Testis (tissue), 3 donors: ENCODE results near the gene YPEL3. TPM values are rescaled to one million over a fixed set of nuclear protein-coding genes. Genes with fewer than 3 reads are reported as not detected.

Experiments
- DNase-seq: peaks from one replicate; pipeline ENCODE4 v3.0.0-alpha.2; 2019
- H3K27ac ChIP-seq, 2 donors: fragments of 200-600 bp; sonication (generic); one replicate each; pipeline ENCODE4 v1.5.1; 2019
- H3K27me3 ChIP-seq: fragments of 200-600 bp; sonication (generic); one replicate; pipeline ENCODE4 v1.5.1; 2019
- H3K36me3 ChIP-seq: fragments of 200-600 bp; sonication (generic); one replicate; pipeline ENCODE4 v1.5.1; 2017; ENCODE audit warnings: low read depth; ENCODE audit errors: missing control alignments
- H3K4me1 ChIP-seq: fragments of 200-600 bp; sonication (generic); one replicate; pipeline ENCODE4 v1.5.1; 2019
- H3K4me3 ChIP-seq, 2 donors: fragments of 200-600 bp; sonication (generic); one replicate each; pipeline ENCODE4 v1.5.1; 2017 to 2019
- H3K9me3 ChIP-seq: fragments of 200-600 bp; sonication (generic); one replicate; pipeline ENCODE4 v1.5.1; 2017
- POLR2A ChIP-seq: fragments of 450-650 bp; IDR thresholded peaks from one replicate; pipeline ENCODE4 v1.6.1; 2017; ENCODE audit warnings: antibody characterized with exemption, mild to moderate bottlenecking, moderate library complexity
- WGBS, 2 donors: methylation state at CpG; one replicate each; pipeline ENCODE4 v1.1.5; 2018; 5-methylcytosine and 5-hydroxymethylcytosine counted together
- intact Hi-C: fragments of 100-400 bp; cut with DNase I; formaldehyde crosslinking; loops from one replicate; pipeline ENCODE4 v1.15.1; 2023; ENCODE audit warnings: low total_unique reads
- polyA plus RNA-seq: library from polyadenylated mRNA; stranded (reverse); fragments of 350-450 nt; fragmentation: Illumina TruSeq; extraction: RNeasy Lipid Tissue Mini Kit (QIAGEN cat#74804); gene quantifications from one replicate; pipeline ENCODE4 v1.2.3, GENCODE V29; 2014; ENCODE audit warnings: low read depth, low replicate concordance; ENCODE audit not compliant: insufficient read depth
- total RNA-seq, 2 donors: library from RNA; depleted of rRNA; stranded (reverse); fragments of >200 nt; gene quantifications; one replicate each; pipeline ENCODE4 v1.2.3, GENCODE V29; 2016
- TF ChIP-seq, protein P1 (sequence below), 3 experiments: fragments of 450-650 bp in 2 of 3; fragments of 200-600 bp in 1 of 3; sonication (generic) in 1 of 3; IDR thresholded peaks; one replicate each; pipeline ENCODE4 v1.5.1; 2016 to 2019; ENCODE audit warnings: antibody characterized with exemption in 3 of 3, mild to moderate bottlenecking in 2 of 3, moderate library complexity in 1 of 3

YPEL3 gene
- total and polyA plus RNA-seq, 3 donors from 2014 or later, result 55.3 to 75.3 (median 69.4) TPM

DNA sequence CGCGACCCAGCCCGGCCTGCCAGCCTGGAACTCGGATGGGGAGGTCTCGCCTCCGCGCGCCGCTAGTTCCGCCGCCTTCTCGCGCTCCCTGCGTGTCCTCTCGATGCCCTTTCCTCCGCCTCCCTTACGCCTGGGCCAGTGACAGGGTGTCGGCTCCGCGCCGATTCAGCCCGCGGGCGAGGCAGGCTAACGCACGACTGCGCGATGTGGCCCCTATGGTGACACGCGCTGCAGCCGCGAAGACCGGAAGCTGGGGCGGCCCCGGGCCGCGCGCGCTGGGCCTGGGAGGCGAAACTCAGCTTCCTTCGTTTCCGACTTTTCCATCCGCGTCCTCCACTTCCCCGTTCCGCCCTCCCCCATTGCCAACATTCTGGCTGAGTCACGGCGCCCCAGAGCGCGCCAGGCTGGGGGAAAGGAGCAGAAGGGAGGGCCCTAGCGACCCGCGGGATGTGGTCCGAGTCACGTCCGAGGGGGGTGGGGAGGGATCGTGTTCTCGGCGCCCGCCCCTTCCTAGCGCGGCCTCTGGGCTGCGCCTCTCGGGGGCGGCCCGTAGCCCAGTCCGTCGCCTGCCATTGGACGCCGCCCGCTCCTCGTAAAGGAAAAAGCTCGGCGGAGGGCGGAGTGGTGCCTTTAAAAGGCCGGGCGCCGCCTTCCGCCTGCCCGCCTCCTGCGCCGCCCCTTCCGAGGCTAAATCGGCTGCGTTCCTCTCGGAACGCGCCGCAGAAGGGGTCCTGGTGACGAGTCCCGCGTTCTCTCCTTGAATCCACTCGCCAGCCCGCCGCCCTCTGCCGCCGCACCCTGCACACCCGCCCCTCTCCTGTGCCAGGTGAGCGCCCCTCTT, 30.7 kb downstream of the YPEL3 start, which contains the start of gene ALDOA:
ALDOA (plus strand) TSS at position 659 of the 841 bp plus-strand sequence. CDS start 1,138 bp downstream, outside the sequence.
- Histone ChIP-seq H3K27me3 (no peaks in the 10 kb centered on the region), H3K4me3 (peak within 1 kb of the TSS; percentile 77 to 89), H3K36me3 (no peaks in the 10 kb centered on the region), H3K9me3 (no peaks in the 10 kb centered on the region), H3K4me1 (peaks cover 43% of the 10 kb centered on the region), H3K27ac (peak within 1 kb of the TSS; percentile 93 to 96)
- TF ChIP-seq POLR2A, result peak; percentile 78
- TF ChIP-seq, protein P1, sequence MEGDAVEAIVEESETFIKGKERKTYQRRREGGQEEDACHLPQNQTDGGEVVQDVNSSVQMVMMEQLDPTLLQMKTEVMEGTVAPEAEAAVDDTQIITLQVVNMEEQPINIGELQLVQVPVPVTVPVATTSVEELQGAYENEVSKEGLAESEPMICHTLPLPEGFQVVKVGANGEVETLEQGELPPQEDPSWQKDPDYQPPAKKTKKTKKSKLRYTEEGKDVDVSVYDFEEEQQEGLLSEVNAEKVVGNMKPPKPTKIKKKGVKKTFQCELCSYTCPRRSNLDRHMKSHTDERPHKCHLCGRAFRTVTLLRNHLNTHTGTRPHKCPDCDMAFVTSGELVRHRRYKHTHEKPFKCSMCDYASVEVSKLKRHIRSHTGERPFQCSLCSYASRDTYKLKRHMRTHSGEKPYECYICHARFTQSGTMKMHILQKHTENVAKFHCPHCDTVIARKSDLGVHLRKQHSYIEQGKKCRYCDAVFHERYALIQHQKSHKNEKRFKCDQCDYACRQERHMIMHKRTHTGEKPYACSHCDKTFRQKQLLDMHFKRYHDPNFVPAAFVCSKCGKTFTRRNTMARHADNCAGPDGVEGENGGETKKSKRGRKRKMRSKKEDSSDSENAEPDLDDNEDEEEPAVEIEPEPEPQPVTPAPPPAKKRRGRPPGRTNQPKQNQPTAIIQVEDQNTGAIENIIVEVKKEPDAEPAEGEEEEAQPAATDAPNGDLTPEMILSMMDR (IDR thresholded peaks at IDR 0.05), result peak in 1 of 3 experiments; percentile 14
- intact Hi-C loops, result no loop called here
- 0% methylated on average over 24 to 81 of the region's 99 CpGs for WGBS, 2 donors
- peak; percentile 98 for DNase-seq

DNA sequence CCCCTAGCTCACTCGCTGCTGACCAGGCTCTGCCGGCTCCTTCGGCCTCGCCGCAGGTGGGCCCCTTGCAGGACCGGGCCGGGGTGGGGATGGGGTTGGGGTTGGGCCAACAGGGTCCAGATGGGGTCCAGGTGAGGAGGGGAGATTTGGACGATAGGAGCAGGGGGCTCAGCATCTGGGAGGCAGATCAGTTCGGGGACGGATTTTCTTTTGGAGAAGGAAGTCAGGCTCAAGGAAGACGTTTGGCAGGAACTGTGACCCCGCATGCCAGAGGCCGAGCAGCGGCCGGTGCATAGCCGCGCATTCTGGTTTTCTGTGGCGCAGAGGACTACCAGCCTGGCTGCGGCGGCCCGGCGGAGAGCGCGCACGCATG, 31.3 kb downstream of the YPEL3 start:
- DNase-seq, result no peak
- Histone ChIP-seq H3K27ac (peak overlapping the region; percentile 93 to 94), H3K9me3 (no peaks in the 10 kb centered on the region), H3K4me1 (peaks cover 37% of the 10 kb centered on the region), H3K36me3 (no peaks in the 10 kb centered on the region), H3K27me3 (no peaks in the 10 kb centered on the region), H3K4me3 (peak overlapping the region; percentile 77 to 89)
- 1% methylated on average over 21 of the region's 25 CpGs for WGBS, 2 donors
- intact Hi-C loops, result no loop called here
- TF ChIP-seq, protein P1 (IDR thresholded peaks at IDR 0.05), result no peak
- no peak for TF ChIP-seq POLR2A

DNA sequence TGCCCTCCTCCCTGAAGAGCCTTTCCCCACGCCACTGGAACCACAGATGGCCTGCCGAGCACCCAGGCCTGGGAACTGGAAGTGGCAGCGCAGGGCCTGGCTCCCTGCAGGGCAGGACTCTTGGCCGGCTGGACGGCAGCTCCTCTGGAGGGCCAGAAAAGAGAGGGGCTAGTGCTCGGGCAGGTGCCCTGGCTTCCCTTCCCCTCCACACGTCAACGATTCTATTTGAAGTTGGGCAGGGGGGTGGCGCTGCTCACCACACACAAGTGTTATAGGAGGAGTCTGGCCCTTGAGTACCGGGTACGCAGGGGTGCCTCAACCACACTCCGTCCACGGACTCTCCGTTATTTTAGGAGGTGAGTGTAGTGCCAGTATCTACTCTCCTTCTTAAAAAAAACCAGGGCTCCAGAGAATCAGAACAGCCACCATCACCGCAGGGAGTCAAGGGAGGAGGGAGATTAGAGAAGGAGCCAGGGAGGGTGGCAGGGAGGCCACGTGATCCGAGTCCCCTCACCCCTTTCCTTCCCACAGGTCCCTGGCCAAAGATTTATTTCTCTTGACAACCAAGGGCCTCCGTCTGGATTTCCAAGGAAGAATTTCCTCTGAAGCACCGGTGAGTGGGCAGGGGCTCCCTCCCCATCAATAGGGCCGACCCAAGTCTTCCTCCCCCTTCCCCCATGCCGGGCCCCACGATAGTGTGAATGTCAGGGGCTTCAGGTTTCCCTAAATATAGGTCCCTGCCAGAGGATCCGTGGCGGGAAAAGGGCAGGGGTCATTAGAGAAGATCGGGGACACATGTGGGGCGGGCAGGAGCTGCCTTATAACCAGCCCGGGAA, 31.9 kb downstream of the YPEL3 start:
- Histone ChIP-seq H3K27ac (peak overlapping the region; percentile 93 to 94), H3K4me3 (peak overlapping the region; percentile 77 to 89), H3K9me3 (no peaks in the 10 kb centered on the region), H3K4me1 (peaks cover 31% of the 10 kb centered on the region), H3K36me3 (no peaks in the 10 kb centered on the region), H3K27me3 (no peaks in the 10 kb centered on the region)
- DNase-seq, result peak; percentile 81
- intact Hi-C loops, result no loop called here
- 1 to 3% methylated on average over 14 to 27 of the region's 27 CpGs for WGBS, 2 donors
- no peak for TF ChIP-seq POLR2A
- TF ChIP-seq, protein P1 (IDR thresholded peaks at IDR 0.05), result peak in 2 of 3 experiments; percentile 22 to 26

DNA sequence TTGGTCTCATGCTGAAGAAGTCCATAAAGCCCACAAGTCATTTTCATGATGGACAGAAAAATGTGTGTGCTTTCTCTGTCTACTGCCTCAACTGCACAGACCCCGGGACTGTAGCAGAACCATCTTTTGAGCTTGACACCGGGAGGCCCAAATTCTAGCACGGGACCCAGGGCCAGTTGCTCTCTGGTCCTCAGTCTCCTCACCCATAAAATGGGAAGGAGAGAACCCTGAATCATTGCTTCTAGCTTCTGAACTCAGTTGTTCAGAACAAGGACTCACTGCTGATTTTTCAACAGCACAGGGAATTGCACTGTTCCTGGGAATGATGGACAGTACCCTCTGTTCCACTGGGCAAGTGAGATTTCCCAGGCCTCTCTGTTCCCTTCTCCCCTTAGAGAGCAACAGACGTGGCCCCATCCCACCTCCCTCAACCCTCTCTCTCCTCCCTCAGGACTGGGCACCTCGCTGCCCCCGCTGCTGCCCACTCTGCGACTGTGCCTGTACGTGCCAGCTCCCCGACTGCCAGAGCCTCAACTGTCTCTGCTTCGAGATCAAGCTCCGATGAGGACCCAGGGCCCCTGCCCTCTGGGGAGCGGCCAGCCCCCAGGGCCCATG, 32.6 kb downstream of the YPEL3 start:
- WGBS, 2 donors, result 43 to 51% methylated on average over 11 to 12 of the region's 12 CpGs
- no peak for DNase-seq
- peak overlapping the region; percentile 93 to 94 for H3K27ac ChIP-seq
- peak overlapping the region in 1 of 2 donors; percentile 89 for H3K4me3 ChIP-seq
- no peaks in the 10 kb centered on the region for H3K9me3 ChIP-seq
- peaks cover 23% of the 10 kb centered on the region for H3K4me1 ChIP-seq
- no peak for TF ChIP-seq POLR2A
- TF ChIP-seq, protein P1 (IDR thresholded peaks at IDR 0.05), result no peak
- no peaks in the 10 kb centered on the region for H3K36me3 ChIP-seq
- no peaks in the 10 kb centered on the region for H3K27me3 ChIP-seq
- intact Hi-C loops, result no loop called here
